ENCODE measurements around the gene TAS1R3. TPM values are rescaled to one million over a fixed set of nuclear protein-coding genes. Genes with fewer than 3 reads are reported as not detected.
A peak's percentile ranks its signal among the peaks of the same experiment; 100 is the strongest.

TAS1R3 gene
- total RNA-seq, 1 experiment from 2014 or later: 0.14 TPM

- Histone ChIP-seq H3K4me3 (ENCODE audit: insufficient read depth, low read depth, low read length) (no peak overlapping the region), H3K27me3 (ENCODE audit: control insufficient read depth, insufficient read depth, low read length) (no peaks in the 10 kb centered on the region), H3K36me3 (replicated peaks; ENCODE audit: control insufficient read depth, insufficient read depth, low read length) (peaks cover 10% of the 10 kb centered on the region)
- DNase-seq: no peak
These were observed 10.2 kb upstream of the TAS1R3 start for GRCh38 chr1:1320666-1321448.

- H3K4me3 ChIP-seq (ENCODE audit: insufficient read depth, low read depth, low read length): no peak overlapping the region
- H3K36me3 ChIP-seq (replicated peaks; ENCODE audit: control insufficient read depth, insufficient read depth, low read length): peaks cover 10% of the 10 kb centered on the region
- no peak for DNase-seq
- H3K27me3 ChIP-seq (ENCODE audit: control insufficient read depth, insufficient read depth, low read length): no peaks in the 10 kb centered on the region
These were observed 9.6 kb upstream of the TAS1R3 start for GRCh38 chr1:1321477-1321876.

- peak; percentile 66 for DNase-seq
- H3K27me3 ChIP-seq (ENCODE audit: control insufficient read depth, insufficient read depth, low read length): no peaks in the 10 kb centered on the region
- H3K4me3 ChIP-seq (ENCODE audit: insufficient read depth, low read depth, low read length): no peak overlapping the region
- H3K36me3 ChIP-seq (replicated peaks; ENCODE audit: control insufficient read depth, insufficient read depth, low read length): peaks cover 9% of the 10 kb centered on the region
These were observed 8.7 kb upstream of the TAS1R3 start for GRCh38 chr1:1322418-1322817.

- no peak for DNase-seq
- H3K36me3 ChIP-seq (replicated peaks; ENCODE audit: control insufficient read depth, insufficient read depth, low read length): peaks cover 8% of the 10 kb centered on the region
- no peak overlapping the region for H3K4me3 ChIP-seq (ENCODE audit: insufficient read depth, low read depth, low read length)
- no peaks in the 10 kb centered on the region for H3K27me3 ChIP-seq (ENCODE audit: control insufficient read depth, insufficient read depth, low read length)
These were observed 8.1 kb upstream of the TAS1R3 start for GRCh38 chr1:1322952-1323351.

GRCh38 chr1:1324084-1324523 lies 7.0 kb upstream of the TAS1R3 start:
- Histone ChIP-seq H3K4me3 (ENCODE audit: insufficient read depth, low read depth, low read length) (peak overlapping the region; percentile 99), H3K36me3 (replicated peaks; ENCODE audit: control insufficient read depth, insufficient read depth, low read length) (peaks cover 6% of the 10 kb centered on the region), H3K27me3 (ENCODE audit: control insufficient read depth, insufficient read depth, low read length) (no peaks in the 10 kb centered on the region)
- no peak for DNase-seq

GRCh38 chr1:1324524-1325287 lies 6.4 kb upstream of the TAS1R3 start, which contains the start of the genes CPTP and INTS11:
CPTP (plus strand) TSS chr1:1324802; CDS start chr1:1326911, 2,109 bp downstream.
INTS11 (minus strand) TSS chr1:1324660; CDS start chr1:1324608, 52 bp downstream.
- peak within 1 kb of the TSS; percentile 99 for H3K4me3 ChIP-seq (ENCODE audit: insufficient read depth, low read depth, low read length)
- peaks cover 2% of the 10 kb centered on the region for H3K36me3 ChIP-seq (replicated peaks; ENCODE audit: control insufficient read depth, insufficient read depth, low read length)
- DNase-seq: peak; percentile 100

GRCh38 chr1:1325288-1326074 lies 5.6 kb upstream of the TAS1R3 start:
- Histone ChIP-seq H3K4me3 (ENCODE audit: insufficient read depth, low read depth, low read length) (peak overlapping the region; percentile 99), H3K36me3 (replicated peaks; ENCODE audit: control insufficient read depth, insufficient read depth, low read length) (peaks cover under 1% of the 10 kb centered on the region; the same call in 1 of the 2 replicates), H3K27me3 (ENCODE audit: control insufficient read depth, insufficient read depth, low read length) (no peaks in the 10 kb centered on the region)
- DNase-seq: peak; percentile 72

More at GRCh38 chr1:1324524-1325287, 6.4 kb upstream of the TAS1R3 start, which contains the start of the genes CPTP and INTS11:
- H3K27me3 ChIP-seq (ENCODE audit: control insufficient read depth, insufficient read depth, low read length): no peaks in the 10 kb centered on the region

GRCh38 chr1:1326075-1326605 lies 4.9 kb upstream of the TAS1R3 start:
- H3K4me3 ChIP-seq (ENCODE audit: insufficient read depth, low read depth, low read length): no peak overlapping the region
- H3K27me3 ChIP-seq (ENCODE audit: control insufficient read depth, insufficient read depth, low read length): no peaks in the 10 kb centered on the region
- H3K36me3 ChIP-seq (replicated peaks; ENCODE audit: control insufficient read depth, insufficient read depth, low read length): no peaks in the 10 kb centered on the region; the same call in 1 of the 2 replicates
- DNase-seq: no peak

- no peaks in the 10 kb centered on the region; the same call in 1 of the 2 replicates for H3K36me3 ChIP-seq (replicated peaks; ENCODE audit: control insufficient read depth, insufficient read depth, low read length)
- no peak for DNase-seq
- no peak overlapping the region for H3K4me3 ChIP-seq (ENCODE audit: insufficient read depth, low read depth, low read length)
- H3K27me3 ChIP-seq (ENCODE audit: control insufficient read depth, insufficient read depth, low read length): no peaks in the 10 kb centered on the region
These were observed 3.8 kb upstream of the TAS1R3 start for GRCh38 chr1:1327291-1327690.

- Histone ChIP-seq H3K4me3 (ENCODE audit: insufficient read depth, low read depth, low read length) (no peak overlapping the region), H3K27me3 (ENCODE audit: control insufficient read depth, insufficient read depth, low read length) (no peaks in the 10 kb centered on the region), H3K36me3 (replicated peaks; ENCODE audit: control insufficient read depth, insufficient read depth, low read length) (no peaks in the 10 kb centered on the region)
- peak; percentile 61 for DNase-seq
These were observed 2.8 kb upstream of the TAS1R3 start for GRCh38 chr1:1328254-1328653.

- Histone ChIP-seq H3K4me3 (ENCODE audit: insufficient read depth, low read depth, low read length) (no peak overlapping the region), H3K36me3 (replicated peaks; ENCODE audit: control insufficient read depth, insufficient read depth, low read length) (no peaks in the 10 kb centered on the region)
- DNase-seq: peak; percentile 68
These were observed 1.5 kb upstream of the TAS1R3 start for GRCh38 chr1:1329304-1330210.

GRCh38 chr1:1330366-1331067 lies 563 bp upstream of the TAS1R3 start:
- H3K27me3 ChIP-seq (ENCODE audit: control insufficient read depth, insufficient read depth, low read length): no peaks in the 10 kb centered on the region
- no peak overlapping the region for H3K4me3 ChIP-seq (ENCODE audit: insufficient read depth, low read depth, low read length)
- no peaks in the 10 kb centered on the region for H3K36me3 ChIP-seq (replicated peaks; ENCODE audit: control insufficient read depth, insufficient read depth, low read length)
- DNase-seq: peak; percentile 69

More at GRCh38 chr1:1329304-1330210, 1.5 kb upstream of the TAS1R3 start:
- H3K27me3 ChIP-seq (ENCODE audit: control insufficient read depth, insufficient read depth, low read length): no peaks in the 10 kb centered on the region

All from H7 (cell line).